ENCODE data around the gene PAPOLA.

GRCh38 chr14:96509457-96510090 lies 7.4 kb downstream of the PAPOLA start:
- TF ChIP-seq JUN (IDR thresholded peaks at IDR 0.05) (no peak), E2F6 (IDR thresholded peaks at IDR 0.05; ENCODE audit: borderline replicate concordance, low read depth) (no peak)
- TF ChIP-seq, protein P1, sequence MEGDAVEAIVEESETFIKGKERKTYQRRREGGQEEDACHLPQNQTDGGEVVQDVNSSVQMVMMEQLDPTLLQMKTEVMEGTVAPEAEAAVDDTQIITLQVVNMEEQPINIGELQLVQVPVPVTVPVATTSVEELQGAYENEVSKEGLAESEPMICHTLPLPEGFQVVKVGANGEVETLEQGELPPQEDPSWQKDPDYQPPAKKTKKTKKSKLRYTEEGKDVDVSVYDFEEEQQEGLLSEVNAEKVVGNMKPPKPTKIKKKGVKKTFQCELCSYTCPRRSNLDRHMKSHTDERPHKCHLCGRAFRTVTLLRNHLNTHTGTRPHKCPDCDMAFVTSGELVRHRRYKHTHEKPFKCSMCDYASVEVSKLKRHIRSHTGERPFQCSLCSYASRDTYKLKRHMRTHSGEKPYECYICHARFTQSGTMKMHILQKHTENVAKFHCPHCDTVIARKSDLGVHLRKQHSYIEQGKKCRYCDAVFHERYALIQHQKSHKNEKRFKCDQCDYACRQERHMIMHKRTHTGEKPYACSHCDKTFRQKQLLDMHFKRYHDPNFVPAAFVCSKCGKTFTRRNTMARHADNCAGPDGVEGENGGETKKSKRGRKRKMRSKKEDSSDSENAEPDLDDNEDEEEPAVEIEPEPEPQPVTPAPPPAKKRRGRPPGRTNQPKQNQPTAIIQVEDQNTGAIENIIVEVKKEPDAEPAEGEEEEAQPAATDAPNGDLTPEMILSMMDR (IDR thresholded peaks at IDR 0.05) = no peak
